EL (cell line): ENCODE measurements around the gene ZNF219.

Experiments used
- DNase-seq: peaks from one replicate; pipeline ENCODE4 v3.0.0-alpha.2; 2016

Gene ZNF219

GRCh38 chr14:21040941-21041340, 57.5 kb downstream of the ZNF219 start:
- DNase-seq: peak; percentile 16

GRCh38 chr14:21040370-21040925, 58.0 kb downstream of the ZNF219 start:
- DNase-seq: no peak
